IPS-NIHi7 (cell line): ENCODE data around the gene C22orf23.
"Not testable (repeated sequence)": the region's sequence is repeated elsewhere in the genome, so short reads cannot be mapped to it uniquely, and the experiment has no call there.

Source experiments
- DNase-seq: peaks from one replicate; pipeline ENCODE4 v3.0.0; 2012; ENCODE audit warnings: mixed read lengths; ENCODE audit errors: extremely low spot score

C22orf23 gene

DNA sequence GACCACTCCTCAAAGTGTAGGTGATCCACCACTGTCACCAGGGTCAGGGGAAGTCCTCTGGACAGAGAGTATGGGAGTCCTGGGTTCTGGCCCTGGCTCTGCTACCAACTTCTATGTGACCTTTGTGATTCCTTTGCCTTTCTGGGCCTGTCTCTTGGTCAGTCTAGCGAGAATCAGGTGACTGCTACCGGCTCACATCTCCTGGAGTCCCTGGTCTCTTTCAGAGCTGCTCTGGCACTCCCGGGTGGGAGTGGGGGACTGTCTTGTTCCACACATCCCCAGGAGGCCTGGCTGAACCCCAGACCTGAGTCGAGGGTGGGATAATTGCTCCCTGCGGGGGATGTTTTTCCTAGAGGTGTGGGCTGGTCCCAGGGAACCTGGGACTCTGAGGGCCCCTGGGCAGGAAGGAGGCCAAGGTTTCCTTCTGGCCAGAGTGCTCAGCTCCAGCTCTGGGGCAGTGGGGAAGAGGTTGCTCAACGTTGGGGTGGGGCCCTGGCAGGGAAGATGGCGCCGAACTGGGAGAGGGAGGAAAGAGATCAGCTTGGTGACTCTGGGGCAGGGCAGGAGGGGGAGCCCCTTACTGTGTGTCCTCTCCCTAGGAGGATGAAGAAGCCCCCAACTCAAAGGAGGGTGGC lies 28.9 kb upstream of the C22orf23 start:
- no peak for DNase-seq

DNA sequence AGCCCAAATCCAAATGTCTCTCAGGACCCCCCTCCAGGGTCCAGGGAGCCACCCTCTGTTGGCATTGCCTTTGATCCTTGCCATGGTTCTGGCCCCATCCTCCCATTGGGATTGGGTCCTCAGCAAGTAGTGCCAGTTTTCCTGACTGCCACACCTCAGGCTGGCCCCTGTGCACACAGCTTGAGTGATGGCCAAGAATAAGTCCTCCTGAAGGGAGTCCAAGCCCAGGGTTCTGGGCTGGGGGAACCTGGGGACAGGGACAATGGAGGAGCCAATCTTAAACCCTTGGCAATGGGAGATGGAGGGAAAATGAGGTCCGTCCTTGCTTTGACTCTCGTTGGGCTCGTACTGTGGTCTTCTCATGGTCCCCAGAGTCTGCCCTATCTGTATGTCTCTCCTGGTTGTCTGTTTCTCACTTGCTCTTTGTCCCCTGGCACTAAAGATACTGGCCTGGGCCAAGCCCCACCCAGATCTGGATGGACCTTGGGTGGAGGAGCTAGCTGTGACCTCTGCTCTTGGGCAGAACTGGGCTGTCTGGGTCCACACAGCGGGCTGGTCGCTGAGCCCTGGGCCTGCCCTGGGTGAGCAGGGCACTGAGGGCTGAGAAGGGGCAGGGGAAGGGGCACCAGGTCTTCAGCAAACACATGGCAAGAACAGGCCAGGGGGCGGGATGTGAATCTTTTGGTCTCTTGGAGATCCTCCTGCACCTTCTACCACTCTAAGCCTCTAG lies 28.0 kb upstream of the C22orf23 start:
- no peak for DNase-seq

DNA sequence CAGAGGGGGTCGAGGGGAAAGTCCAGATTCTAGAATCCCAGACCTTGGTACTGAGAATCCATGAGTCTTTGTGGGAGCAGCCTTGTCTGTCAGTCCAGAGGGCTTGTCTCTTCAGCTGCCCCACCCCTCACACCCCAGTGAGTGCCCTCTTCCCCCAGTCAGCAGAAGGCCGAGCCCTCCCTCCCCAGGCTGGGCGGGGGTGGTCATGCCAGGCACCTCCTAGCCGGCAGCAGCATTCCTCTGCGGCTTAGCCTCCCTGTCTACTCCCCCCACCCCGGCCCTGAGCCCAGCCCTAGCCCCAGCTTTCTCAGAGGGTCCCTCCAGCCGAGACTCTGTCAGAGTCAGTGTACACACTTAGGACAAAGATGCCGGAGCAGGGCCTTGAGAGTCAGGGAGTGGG lies 26.4 kb upstream of the C22orf23 start:
- no peak for DNase-seq

DNA sequence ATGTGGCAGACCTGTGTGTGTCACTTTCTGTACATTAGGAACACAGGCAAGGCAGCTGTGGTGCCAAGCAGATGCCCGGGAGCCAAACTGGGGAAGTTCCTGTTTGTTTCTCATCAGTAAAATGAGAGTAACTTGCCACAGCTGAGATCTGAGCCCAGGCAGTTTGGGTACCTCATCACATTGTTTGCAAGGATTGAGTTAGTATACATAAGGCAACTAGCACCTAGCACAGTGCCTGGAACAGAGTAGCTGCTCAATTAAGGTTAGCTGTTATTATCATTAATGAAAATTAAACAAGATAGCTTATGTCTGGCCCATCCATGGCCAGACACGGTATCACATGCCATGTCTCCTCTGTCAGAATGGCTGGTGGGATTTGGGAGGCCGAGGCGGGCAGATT lies 23.1 kb upstream of the C22orf23 start:
- DNase-seq = no peak

DNA sequence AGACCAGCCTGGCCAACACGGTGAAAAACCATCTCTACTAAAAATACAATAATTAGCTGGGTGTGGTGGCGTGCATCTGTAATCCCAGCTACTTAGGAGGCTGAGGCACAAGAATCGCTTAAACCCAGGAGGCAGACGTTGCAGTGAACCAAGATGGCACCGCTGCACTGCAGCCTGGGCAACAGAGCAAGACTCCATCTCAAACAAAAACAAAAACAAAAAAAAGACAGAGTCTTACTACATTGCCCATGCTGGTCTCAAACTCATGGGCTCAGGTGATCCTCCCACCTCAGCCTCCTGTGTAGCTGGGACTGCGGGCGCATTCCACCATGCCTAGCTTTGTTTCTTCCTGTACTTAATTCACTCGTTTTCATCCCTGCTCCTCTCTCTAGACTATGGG lies 22.6 kb upstream of the C22orf23 start:
- DNase-seq = not testable (repeated sequence)

DNA sequence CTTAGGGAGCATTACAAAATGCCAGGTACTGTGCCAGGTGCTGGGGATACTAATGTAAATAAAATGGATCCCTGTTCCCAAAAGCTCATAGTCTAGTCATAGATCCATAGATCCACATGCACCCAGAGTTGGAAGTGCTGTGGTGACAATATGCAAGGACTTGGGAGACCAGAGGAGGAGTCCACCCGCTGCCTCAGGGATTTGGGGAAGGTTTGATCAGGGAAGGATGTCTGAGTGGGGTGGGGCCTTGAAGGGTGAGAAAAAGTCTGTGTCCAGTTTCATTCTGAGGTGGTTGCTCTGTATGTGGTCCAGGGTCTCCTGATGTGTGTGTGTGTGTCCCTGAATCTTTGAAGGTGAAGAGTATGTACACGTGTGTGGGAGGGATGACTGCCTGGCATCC lies 21.8 kb upstream of the C22orf23 start:
- no peak for DNase-seq

DNA sequence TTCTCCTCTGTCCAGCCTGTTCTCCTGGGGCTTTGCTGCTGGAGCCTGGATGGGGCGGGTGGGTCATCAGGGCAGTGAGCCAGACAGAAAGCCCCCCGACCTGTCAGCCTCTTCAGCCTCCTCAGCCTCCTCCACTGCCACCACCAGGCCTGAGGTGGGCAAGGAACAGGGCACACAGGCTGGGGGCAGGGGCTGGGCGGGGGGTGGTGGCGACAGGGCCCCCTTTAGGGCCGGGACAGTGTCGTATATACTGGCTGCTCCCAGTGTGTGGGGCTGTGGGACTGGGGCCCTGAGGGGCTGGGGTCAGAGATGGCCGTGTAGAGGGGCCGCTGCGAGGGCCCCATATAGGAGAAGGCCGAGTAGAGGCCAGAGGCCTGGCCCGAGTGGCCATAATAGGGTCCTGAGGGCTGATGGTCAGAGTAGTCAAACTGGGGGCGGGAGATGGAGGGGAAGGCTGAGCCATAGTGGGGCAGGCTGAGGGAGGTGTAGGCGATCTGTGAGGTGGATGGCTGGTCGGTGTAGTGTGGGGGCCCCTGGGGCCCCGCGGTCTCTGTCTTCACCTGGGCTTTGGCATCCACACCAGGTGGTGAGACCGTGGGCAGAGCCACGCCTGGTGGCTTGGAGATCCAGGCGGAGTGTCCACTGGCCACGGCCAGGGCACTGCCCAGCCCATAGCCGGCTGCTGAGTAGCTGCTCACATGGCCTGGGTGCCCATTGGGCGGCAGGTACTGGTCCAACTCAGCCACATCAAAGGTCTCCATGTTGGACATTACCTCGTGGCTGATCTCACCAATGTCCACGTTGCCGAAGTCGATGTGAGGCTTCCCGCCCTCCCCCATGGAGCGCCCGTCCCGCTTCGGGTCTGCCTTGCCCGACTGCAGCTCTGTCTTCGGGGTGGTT lies 20.1 kb upstream of the C22orf23 start:
- no peak for DNase-seq

DNA sequence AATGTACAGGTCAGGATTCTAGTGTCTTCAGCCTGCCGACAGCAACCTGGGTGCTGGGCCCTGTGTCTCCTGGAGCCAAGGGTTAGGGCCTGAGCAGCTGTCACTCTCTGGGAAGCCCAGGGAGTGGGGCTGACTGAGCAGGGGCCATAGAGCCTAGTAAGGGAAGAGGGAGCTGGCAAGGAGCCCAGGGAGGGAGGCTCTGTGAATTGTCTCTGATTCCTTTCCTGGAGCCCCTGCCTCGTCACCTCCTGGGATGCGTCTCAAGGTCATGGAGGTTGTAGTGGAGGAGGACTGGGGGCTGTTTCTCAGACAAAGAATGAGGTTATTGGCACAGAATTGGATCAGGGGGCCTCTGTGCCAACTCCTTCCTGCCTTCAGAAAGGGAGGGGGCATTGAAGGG lies 19.1 kb upstream of the C22orf23 start:
- DNase-seq = no peak

DNA sequence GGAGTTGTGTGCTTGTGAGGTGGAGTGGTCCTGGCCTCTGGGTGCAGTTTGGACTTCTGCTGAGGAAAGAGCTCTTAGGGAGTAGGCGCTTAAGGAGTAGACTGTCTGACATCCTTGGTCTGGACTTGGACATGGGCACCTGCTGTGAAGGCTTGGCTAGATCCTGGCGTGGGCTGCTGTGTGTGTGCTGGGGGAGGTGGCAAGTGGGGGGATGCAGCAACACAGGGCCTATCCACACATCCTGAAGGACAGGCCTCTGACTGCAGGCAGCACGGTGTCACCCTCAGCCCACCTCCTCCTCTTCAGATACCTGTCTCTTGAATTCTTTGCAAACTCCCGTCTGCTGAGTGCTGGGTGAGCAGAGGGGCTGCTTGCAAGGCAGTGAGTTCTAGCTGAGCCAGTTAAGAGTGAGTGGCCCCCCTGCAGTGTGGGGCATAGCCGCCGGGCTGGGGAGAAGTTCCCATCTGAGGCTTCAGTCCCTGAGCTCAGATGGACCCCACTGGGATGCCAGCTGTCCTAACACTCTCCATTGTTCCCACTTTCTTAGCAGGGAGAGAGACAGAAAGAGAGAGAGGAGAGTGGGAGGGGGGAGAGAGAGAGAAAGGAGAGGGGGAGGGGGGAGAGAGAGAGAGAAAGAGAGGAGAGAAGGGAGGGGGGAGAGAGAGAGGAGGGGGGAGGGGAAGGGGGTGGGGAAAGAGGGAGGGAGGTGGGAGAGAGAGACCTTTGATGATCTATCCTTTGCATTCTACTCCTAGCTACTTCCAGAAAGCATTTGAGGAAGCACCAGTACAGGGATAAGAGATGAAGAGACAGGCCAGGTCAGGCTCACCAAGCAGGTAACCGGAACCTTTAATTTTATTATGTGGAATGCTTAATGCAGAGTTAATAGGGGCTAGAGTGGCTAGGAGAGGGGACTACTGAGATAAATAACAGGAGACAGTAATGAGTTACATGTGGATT lies 18.4 kb upstream of the C22orf23 start:
- DNase-seq = peak; percentile 58

DNA sequence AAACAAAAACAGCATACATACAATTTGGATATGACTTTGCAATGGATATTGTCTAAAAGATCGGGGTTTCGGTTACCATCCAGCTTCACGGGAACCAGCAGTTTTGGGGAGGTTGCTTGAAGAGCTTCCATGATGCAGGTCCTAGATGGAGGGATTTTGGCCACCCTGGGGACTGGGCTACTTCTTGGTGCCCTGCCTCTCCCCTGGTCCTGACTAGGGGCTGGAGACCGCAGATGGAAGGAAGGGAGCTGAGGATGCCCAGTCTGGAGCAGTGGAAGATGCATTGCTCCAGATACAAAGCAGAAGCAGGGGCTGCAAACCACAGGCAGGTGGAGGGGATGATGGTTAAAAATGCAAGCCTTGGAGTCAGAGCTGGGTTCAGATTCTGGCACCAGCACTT lies 17.5 kb upstream of the C22orf23 start:
- DNase-seq = no peak

DNA sequence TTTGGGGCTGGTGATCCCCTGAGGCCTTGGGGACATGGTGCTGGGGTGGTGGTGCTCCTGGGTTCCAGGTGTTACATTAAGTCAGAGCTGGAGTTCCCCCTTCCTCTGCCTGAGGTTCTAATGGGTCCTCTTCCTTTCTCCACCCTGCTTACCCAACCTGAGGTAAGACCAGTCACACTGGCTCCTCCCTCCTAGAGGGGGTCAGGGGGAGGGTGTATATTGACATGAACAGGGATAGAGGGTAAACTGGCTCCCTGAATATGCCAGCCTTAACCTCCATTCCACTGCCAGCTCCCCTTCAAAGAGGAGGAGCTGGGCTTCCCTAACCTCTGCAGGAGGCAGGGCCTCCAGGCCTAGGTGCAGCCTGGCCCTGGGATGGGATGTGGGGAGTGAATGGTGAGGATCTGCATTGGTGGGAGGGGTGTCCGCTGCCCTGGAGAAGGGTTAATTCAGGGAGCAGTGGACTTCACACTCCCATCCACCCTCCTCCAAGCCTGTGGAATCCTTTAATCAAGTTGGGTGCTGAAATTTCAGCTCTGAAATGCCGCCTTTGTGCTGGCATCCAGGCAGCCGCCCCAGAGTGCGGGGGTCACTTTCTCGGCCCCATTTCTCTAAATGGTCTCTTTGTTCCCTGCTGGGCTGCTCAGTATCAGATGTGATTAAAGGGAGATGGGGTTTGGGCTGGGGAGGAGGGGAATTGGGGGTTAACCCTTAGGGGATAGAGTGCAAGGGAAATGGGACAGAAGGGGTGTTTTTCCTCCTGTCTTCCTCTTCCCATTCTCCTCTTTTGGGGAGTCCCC lies 15.3 kb upstream of the C22orf23 start:
- DNase-seq = no peak

DNA sequence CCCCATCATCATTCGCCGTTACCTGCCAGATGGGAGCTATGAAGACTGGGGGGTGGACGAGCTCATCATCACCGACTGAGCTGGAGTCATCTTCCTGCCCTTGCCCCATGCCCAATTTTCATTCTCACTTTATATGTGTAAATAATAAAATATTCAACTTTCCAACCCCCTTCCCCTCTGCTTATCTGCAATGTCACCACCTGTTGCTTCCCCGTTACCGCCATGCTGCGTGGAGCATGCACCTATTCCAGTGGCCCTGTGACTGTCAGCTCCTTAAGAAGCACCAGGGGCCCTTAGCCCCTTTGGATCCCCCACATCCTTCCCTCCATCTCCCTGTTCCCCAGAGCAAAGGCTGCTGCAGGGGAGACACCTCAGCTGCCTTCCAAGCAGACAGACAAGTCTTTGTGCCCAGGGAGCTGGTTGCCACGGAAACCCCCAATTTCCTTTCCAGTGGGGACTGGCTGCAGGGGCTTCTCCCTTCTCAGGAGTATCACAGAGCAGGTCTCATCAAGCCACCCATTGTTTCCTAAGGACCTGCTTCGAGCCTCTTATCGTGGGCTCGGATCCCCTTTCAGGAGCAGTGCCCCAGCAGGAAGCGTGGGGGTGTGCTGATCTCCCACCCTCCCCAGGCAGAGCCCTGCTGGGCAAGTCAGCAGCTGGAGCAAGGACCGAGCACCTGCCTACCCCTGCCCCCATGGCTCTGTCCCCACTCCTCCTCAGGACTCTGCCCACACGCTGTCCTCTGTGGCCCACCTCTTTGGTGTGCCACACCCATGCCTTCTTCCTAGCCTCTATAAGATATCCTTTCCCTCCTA lies 14.4 kb upstream of the C22orf23 start:
- no peak for DNase-seq

DNA sequence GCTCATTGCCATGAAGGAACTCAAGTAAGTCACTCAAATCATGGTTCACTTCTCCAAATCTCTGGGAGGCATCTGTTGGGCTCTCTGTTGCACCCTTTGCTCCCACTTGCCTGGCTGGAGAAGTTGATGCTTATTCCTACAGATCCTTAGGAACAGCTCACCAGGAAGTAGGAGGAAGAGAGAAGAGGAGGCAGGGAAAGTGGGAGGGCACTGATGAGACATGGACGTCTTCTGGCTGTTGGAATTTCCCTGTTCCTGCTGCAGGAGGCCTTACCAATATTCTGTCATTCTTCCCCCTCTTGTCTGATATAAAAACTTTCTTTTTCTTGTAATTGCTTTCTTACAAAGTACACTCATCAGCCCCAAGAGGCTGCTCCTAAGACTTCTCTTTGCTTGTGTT lies 13.7 kb upstream of the C22orf23 start:
- no peak for DNase-seq

DNA sequence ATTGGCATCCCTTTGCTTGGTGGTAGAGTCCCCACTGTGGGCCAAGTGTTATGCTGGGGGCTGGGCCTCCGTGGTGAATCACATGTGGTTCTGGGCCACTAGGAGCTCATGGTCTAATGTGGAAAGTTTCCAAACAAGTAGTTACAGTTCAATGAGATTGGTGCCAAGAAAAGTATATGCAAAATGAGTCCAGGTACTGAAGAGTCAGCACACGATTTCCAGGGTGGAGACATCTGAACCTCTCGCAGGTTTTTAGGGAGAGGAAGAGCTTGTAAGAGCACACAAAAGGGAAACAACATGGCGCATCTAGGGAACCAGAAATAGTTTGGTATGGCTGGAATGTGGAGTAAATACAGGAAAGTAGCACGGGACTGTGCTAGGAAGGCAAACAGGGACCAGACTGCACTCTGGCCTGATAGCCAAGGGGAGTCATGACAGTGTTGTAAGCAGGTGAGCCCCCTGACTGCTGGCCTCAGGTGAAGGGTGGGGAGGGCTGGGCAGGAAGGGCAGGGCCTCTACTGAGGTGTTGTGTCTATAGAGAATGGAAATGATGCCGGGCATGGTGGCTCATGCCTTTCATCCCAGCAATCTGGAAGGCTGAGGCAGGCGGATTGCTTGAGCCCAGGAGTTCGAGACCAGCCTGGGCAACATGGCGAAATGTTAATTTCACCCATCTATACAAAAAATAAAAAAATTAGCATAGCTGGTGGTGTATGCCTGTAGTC lies 12.7 kb upstream of the C22orf23 start:
- no peak for DNase-seq

DNA sequence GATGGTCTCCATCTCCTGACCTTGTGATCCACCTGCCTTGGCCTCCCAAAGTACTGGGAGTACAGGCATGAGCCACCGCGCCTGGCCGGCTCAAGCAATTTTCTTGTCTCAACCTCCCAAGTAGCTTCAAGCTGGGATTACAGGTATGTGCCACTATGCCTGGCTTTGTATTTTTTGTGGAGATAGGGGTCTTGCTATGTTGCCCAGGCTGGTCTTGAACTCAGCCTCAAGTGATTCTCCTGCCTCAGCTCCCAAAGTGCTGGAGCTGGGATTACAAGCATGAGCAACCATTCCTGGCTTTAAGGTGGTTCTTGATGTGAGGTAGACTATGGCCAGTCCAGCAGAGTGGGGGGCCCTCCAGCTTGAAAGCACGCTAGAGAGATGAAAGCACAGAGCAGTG lies 7.7 kb upstream of the C22orf23 start:
- DNase-seq = no peak

DNA sequence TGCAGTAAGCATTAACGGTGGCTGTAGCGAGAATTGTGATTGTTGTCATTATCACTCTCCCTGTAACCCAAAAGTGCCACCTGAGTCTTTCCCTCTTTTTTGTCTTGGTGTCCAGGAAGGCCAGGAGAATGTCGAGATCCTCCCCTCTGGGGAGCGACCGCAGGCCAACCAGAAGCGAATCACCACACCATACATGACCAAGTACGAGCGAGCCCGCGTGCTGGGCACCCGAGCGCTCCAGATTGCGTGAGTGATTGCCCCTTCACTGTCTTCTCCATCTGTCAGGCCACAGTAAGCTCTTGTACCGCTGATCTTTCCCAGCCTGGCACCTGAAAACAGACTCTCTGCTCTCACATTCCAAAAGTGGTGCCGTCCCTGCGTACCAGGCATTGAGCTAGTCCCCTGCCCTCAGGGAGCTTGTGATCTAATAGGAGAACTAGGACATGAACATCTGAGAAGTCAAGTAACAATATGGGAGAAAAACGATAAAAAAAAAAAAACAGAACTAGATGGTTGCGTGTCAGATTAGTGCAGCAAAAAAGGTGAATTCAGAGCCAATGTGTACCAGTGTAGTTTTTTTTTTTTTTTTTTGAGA lies 5.9 kb upstream of the C22orf23 start:
- DNase-seq = no peak

DNA sequence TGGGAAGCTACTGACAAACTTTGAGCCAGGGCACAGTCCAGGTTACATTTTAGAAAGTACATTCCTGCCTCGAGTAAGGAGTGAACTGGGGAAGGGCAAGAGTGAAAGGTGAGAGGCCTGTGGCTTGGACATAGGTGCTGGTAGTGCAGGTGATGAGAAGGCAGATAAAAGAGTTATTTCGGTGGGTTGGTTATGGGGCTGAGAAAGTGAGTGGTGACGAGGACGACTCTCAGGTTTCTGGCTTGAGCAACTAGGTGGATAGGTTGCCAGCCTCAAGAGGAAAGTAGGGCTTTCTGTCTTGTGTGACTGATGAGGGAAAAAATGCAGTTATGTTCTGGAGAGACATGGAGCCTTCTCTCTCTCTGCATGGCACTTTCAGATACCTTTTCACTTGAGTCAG lies 3.8 kb upstream of the C22orf23 start:
- no peak for DNase-seq

DNA sequence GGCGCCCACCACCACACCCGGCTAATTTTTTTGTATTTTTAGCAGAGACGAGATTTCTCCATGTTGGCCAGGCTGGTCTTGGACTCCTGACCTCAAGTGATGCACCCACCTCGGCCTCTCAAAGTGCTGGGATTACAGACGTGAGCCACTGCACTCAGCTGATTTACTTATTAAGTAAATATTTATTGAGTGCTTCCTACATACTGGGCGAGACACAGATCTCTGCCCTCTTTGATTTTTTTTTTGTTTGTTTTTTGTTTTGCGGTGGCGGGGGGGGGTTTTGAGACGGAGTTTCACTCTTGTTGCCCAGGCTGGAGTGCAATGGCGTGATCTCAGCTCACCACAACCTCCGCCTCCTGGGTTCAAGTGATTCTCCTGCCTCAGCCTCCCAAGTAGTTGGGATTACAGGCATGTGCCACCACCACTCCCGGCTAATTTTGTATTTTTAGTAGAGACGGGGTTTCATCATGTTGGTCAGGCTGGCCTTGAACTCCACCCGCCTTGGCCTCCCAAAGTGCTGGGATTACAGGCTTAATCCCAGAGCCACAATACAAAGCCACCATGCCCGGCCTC lies 2.5 kb upstream of the C22orf23 start:
- DNase-seq = not testable (repeated sequence)
